Endothelial cell of umbilical vein (primary cell): Measurements from ENCODE around the gene NINL. TPM values are rescaled to one million over a fixed set of nuclear protein-coding genes. Genes with fewer than 3 reads are reported as not detected.

Experiments
- BruUV-seq: library from RNA; stranded (reverse); fragments of 400-500 nt; replicated peaks from 2 replicates; lab custom pipeline; 2021; lab: Mats Ljungman, UMichigan
- CTCF ChIA-PET: fragments of 300-600, 350-600 bp; sonication (Branson Sonifier 250); formaldehyde crosslinking; loops from one replicate; lab custom pipeline; 2021; ENCODE audit warnings: antibody characterized with exemption, inconsistent platforms; lab: Charles Lee
- POLR2A ChIA-PET: fragments of 300-600, 350-600 bp; sonication (Branson Sonifier 250); formaldehyde crosslinking; loops from one replicate; lab custom pipeline; 2021; ENCODE audit warnings: antibody characterized with exemption, inconsistent platforms; lab: Charles Lee
- DNase-seq: peaks from one replicate; pipeline ENCODE4 v3.0.0-alpha.2; 2011; ENCODE audit warnings: low read depth, low spot score
- FAIRE-seq: peaks from 2 replicates; lab custom pipeline; 2011; peaks lifted over from hg19 to GRCh38; lab: Jason Lieb, UNC
- H2AFZ ChIP-seq: 2 replicates; pipeline ENCODE4 v1.6.0; 2012; ENCODE audit warnings: low read depth, low read length, control low read depth, inconsistent platforms
- H3K27ac ChIP-seq: 2 replicates; pipeline ENCODE4 v1.5.1; 2011; ENCODE audit warnings: low read depth, mild to moderate bottlenecking, control low read depth, low read length, moderate library complexity; ENCODE audit not compliant: insufficient read depth
- H3K27me3 ChIP-seq, 2 experiments: 2 replicates each; pipeline versions ENCODE4 v1.6.0 to v1.6.1; 2011; ENCODE audit warnings: low read length in 2 of 2, mixed read lengths in 1 of 2; ENCODE audit not compliant: control insufficient read depth in 2 of 2, insufficient read depth in 2 of 2
- H3K36me3 ChIP-seq, 2 experiments: 2 replicates in 1 of 2; 3 replicates in 1 of 2; pipeline ENCODE4 v1.5.1; 2011; ENCODE audit warnings: low read length in 2 of 2, mild to moderate bottlenecking in 1 of 2, moderate library complexity in 1 of 2; ENCODE audit not compliant: control insufficient read depth in 2 of 2, insufficient read depth in 2 of 2; ENCODE audit errors: extremely low read depth in 1 of 2
- H3K4me1 ChIP-seq: 3 replicates; pipeline ENCODE4 v1.5.1; 2011; ENCODE audit warnings: mild to moderate bottlenecking, low read length; ENCODE audit not compliant: control insufficient read depth, insufficient read depth; ENCODE audit errors: extremely low read depth
- H3K4me2 ChIP-seq: 2 replicates; pipeline ENCODE4 v1.6.1; 2011; ENCODE audit warnings: low read length, control low read depth, mixed read lengths; ENCODE audit not compliant: insufficient read depth
- H3K4me3 ChIP-seq, 3 experiments: fragments of 200-600 bp in 1 of 3; sonication (generic), shearing (Covaris generic) in 1 of 3; replicated peaks in 1 of 3; 2 replicates each; pipeline ENCODE4 v1.5.1; 2011 to 2016; ENCODE audit warnings: control low read depth in 3 of 3, low read length in 3 of 3, mild to moderate bottlenecking in 2 of 3, inconsistent platforms in 1 of 3, low read depth in 1 of 3, moderate library complexity in 1 of 3; ENCODE audit not compliant: insufficient read depth in 1 of 3
- H3K79me2 ChIP-seq: 2 replicates; pipeline ENCODE4 v1.6.0; 2012; ENCODE audit warnings: low read length, inconsistent platforms; ENCODE audit not compliant: control insufficient read depth, insufficient read depth
- H3K9ac ChIP-seq: replicated peaks from 2 replicates; pipeline ENCODE3; 2011; ENCODE audit warnings: low read length, control low read depth; ENCODE audit not compliant: insufficient read depth; ENCODE audit errors: extremely low read depth
- H3K9me1 ChIP-seq: replicated peaks from 3 replicates; pipeline ENCODE4 v1.6.0; 2011; ENCODE audit warnings: mild to moderate bottlenecking, low read length; ENCODE audit not compliant: control insufficient read depth, insufficient read depth; ENCODE audit errors: extremely low read depth
- H3K9me3 ChIP-seq: replicated peaks from 2 replicates; pipeline ENCODE4 v1.5.1; 2012; ENCODE audit warnings: low read length, inconsistent platforms; ENCODE audit not compliant: control insufficient read depth, insufficient read depth
- H4K20me1 ChIP-seq: replicated peaks from 2 replicates; pipeline ENCODE3; 2011; ENCODE audit warnings: mild to moderate bottlenecking, low read length; ENCODE audit not compliant: control insufficient read depth, insufficient read depth; ENCODE audit errors: extremely low read depth
- EZH2 ChIP-seq: IDR thresholded peaks from 2 replicates; pipeline ENCODE4 v1.6.1; 2012; ENCODE audit warnings: borderline replicate concordance, low read depth, mild to moderate bottlenecking, moderate library complexity, low read length, inconsistent platforms; ENCODE audit not compliant: severe bottlenecking
- FOS ChIP-seq: IDR thresholded peaks from 2 replicates; pipeline ENCODE4 v1.6.1; 2011; ENCODE audit warnings: mild to moderate bottlenecking, low read length, moderate library complexity, borderline replicate concordance; ENCODE audit not compliant: insufficient read depth
- JUN ChIP-seq: IDR thresholded peaks from 2 replicates; pipeline ENCODE4 v1.6.1; 2011; ENCODE audit warnings: borderline replicate concordance, low read depth; ENCODE audit not compliant: insufficient read length, insufficient read depth
- MAX ChIP-seq: IDR thresholded peaks from 2 replicates; pipeline ENCODE4 v1.6.1; 2011; ENCODE audit not compliant: insufficient read depth, insufficient read length
- MYC ChIP-seq: IDR thresholded peaks from one replicate; pipeline ENCODE4 v1.6.1; 2011; ENCODE audit warnings: mild to moderate bottlenecking, low read depth, low read length
- POLR2A ChIP-seq: IDR thresholded peaks from 2 replicates; pipeline ENCODE4 v1.6.1; 2012; ENCODE audit warnings: low read depth, mild to moderate bottlenecking, control low read depth, low read length
- POLR2AphosphoS5 ChIP-seq: IDR thresholded peaks from 2 replicates; pipeline ENCODE4 v1.6.1; 2012; ENCODE audit warnings: low read depth, mild to moderate bottlenecking, control low read depth, low read length, moderate library complexity; ENCODE audit not compliant: insufficient read depth
- dilution Hi-C: fragments of 300-500 bp; cut with MboI; formaldehyde crosslinking; loops from one replicate; pipeline ENCODE4 v1.15.0; 2019; ENCODE audit warnings: low sequenced_read_pairs; ENCODE audit not compliant: extremely low pct_ligation_motif_present
- intact Hi-C: fragments of 100-400 bp; cut with micrococcal nuclease; formaldehyde crosslinking; loops from one replicate; pipeline ENCODE4 v1.10.0; 2022
- polyA plus RNA-seq, 4 experiments: library from polyadenylated mRNA; depleted of rRNA in 3 of 4; stranded (reverse) in 3 of 4; unstranded in 1 of 4; fragments of >200 nt; gene quantifications; 2 replicates each; pipeline versions ENCODE4 v1.2.1 to v1.2.3, GENCODE V29; 2011 to 2012; ENCODE audit warnings: missing spikeins in 1 of 4
- total RNA-seq: library from RNA; stranded (reverse); gene quantifications from 2 replicates; pipeline ENCODE4 v1.2.3, GENCODE V29; 2021

NINL gene
- total and polyA plus RNA-seq, 2 donors (not counting 3 experiments of a cell fraction or from before 2014, with no cell fraction given) = 13.2 to 25.5 TPM

GRCh38 chr20:25408170-25408547 lies 177.2 kb downstream of the NINL start:
- FAIRE-seq = no peak
- Histone ChIP-seq H3K9ac (peak overlapping the region; percentile 93), H3K9me1 (no peaks in the 10 kb centered on the region), H3K4me1 (peaks cover 9% of the 10 kb centered on the region), H2AFZ (peak overlapping the region; percentile 79), H3K36me3 (no peaks in the 10 kb centered on the region), H3K79me2 (peaks cover 37% of the 10 kb centered on the region), H3K27ac (peak overlapping the region; percentile 74), H4K20me1 (no peaks in the 10 kb centered on the region), H3K4me2 (peak overlapping the region; percentile 87), H3K27me3 (no peaks in the 10 kb centered on the region), H3K4me3 (peak overlapping the region; percentile 54 to 96 (median 80)), H3K9me3 (no peaks in the 10 kb centered on the region)
- POLR2A ChIA-PET = no interaction called here
- dilution Hi-C loops (no loop called here), intact Hi-C loops (no loop called here)
- no TSS peak for BruUV-seq
- no peak for TF ChIP-seq MAX
- CTCF ChIA-PET = interaction anchor here (1.2 to 2.0 kb wide), 5 partner anchors 9 to 414 kb away, joined by 3 to 17 read pairs (median 4); partner anchors contain the start of gene PYGB
- DNase-seq = no peak

- dilution Hi-C loops = no loop called here
- H3K27me3 ChIP-seq = no peaks in the 10 kb centered on the region
- no peaks in the 10 kb centered on the region for H3K36me3 ChIP-seq
- peaks cover 9% of the 10 kb centered on the region for H3K4me1 ChIP-seq
- no peaks in the 10 kb centered on the region for H4K20me1 ChIP-seq
- H3K9me1 ChIP-seq = no peaks in the 10 kb centered on the region
- no peak for TF ChIP-seq EZH2
- no peak for TF ChIP-seq FOS
- TF ChIP-seq POLR2AphosphoS5 = peak; percentile 64
- peak; percentile 31 for TF ChIP-seq MAX
- no peak for TF ChIP-seq JUN
- TF ChIP-seq POLR2A = peak; percentile 85
- no peak for TF ChIP-seq MYC
- CTCF ChIA-PET = interaction anchor here (0.7 to 2.0 kb wide), 7 partner anchors 8 to 414 kb away, joined by 3 to 17 read pairs (median 4); partner anchors contain the start of gene PYGB
- DNase-seq (peak; percentile 90), FAIRE-seq (peak; percentile 89)
- peak within 1 kb of the TSS; percentile 74 for H3K27ac ChIP-seq
- POLR2A ChIA-PET = interaction anchor here (0.6 to 0.8 kb wide), 2 partner anchors 17 to 55 kb away, joined by 4 to 5 read pairs; partner anchors contain the start of gene ABHD12
- H3K79me2 ChIP-seq = peaks cover 32% of the 10 kb centered on the region
- peaks cover 3% of the 10 kb centered on the region for H3K9me3 ChIP-seq
- peak within 1 kb of the TSS; percentile 87 for H3K4me2 ChIP-seq
- peak within 1 kb of the TSS; percentile 93 for H3K9ac ChIP-seq
- intact Hi-C loops = loop anchor here (1.0 kb wide), 1 partner anchor 17 kb away; the partner anchor contains the start of gene ABHD12
- H3K4me3 ChIP-seq = peak within 1 kb of the TSS; percentile 54 to 96 (median 80)
- peak within 1 kb of the TSS; percentile 87 for H2AFZ ChIP-seq
- TSS peak; percentile 80 for BruUV-seq
Observed at GRCh38 chr20:25407311-25408169, 177.8 kb downstream of the NINL start, which contains the start of gene GINS1. GINS1 (plus strand) TSS chr20:25407673; CDS start chr20:25407821, 148 bp downstream.
